A549 treated with Mapracorat at 1 μM for 4 hours (cell line): Measurements from ENCODE around the gene SLC2A10. TPM values are rescaled to one million over a fixed set of nuclear protein-coding genes. Genes with fewer than 3 reads are reported as not detected.

ENCODE experiments used
- total RNA-seq: library from RNA; stranded (reverse); fragments of 200-300 nt; extraction: Qiagen RNA extraction; gene quantifications from 5 replicates; pipeline ENCODE4 v1.2.3, GENCODE V29; 2022

The SLC2A10 gene
- total RNA-seq: not detected in 5 replicates

DNA sequence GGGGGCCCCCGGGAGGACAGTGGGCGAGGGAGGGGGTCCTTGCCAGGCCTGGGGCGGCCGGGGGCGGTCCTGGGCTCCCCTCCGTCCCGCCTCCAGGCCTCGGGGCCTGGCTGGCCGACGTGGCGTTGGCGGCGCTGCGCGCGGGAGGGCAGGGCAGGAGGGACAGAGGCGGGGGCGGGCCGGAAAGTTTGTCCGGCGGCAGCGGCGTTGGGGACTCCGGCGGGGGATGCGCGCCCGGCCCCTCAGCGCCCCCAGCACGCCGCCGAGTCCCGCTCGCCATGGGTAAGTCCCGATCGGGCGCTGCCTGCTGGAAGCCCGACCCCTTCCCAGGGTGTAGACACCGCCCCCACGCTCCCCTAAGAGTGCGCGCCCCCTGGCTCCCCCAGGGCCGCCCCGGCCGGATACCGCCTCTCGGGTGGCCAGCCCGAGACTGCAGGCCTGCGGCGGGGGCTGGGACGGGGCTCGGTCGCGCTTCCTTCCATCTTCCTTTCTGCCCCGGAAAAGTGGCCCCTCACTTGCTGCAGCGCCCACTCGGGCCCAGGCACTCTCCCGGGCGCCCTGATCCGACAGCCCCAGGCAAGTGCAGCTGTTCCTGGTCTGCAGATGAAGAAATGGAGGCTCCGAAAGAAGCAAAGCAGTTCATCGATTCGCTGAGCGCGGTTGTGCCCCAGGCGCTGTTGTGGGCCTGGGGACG, at the start of gene SLC2A10:
Gene SLC2A10 (plus strand): TSS at position 191 of the 694 bp plus-strand sequence. CDS start 88 bp downstream, at position 279.

DNA sequence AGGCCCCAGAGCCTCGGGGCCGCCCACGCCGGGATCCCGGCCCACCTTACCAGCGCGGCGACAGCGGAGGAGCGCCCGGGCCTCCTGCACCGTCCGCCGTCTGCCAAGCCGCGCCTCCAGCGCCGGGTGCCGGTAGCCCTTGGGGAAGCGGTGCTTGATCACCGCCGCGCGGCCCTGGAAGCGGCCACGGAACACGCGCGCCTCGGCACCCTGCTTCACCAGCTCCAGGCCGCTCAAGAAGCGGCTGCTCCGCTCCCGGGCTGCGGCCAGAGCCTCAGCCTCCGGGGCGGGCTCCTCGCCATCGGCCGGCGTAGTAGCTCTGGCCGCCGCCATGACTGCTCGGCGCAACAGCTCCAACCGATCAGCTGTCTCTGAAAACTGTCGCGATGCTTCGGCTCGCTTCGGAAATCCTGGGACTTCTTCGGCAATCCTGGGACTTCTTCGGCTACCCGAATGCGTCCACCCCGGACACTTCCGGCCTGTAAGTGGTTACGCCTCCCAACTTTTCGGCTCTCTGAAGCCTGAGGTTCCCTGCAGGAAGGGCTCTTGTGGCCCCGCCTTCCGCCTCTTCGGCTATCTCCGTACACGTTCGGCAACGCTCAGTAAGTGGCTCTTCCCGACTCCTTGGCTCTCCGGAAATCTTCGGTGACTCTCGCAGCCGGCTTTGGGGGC, 20.2 kb upstream of the SLC2A10 start, which contains the start of gene TP53RK:
Gene TP53RK (minus strand): TSS at position 363 of the 672 bp plus-strand sequence. CDS start 30 bp downstream, at position 333.

Other genes with a start within 250 kb of the SLC2A10 start
- not detected in 5 replicates for gene ZNF334, start 196.1 kb upstream of the SLC2A10 start, total RNA-seq
- not detected in 5 replicates for gene OCSTAMP, start 159.0 kb upstream of the SLC2A10 start, total RNA-seq
- not detected in 5 replicates for gene SLC13A3, start 58.2 kb upstream of the SLC2A10 start, total RNA-seq
- 12.3 to 14.5 TPM (median 12.8 TPM) in 5 replicates for gene TP53RK, start 20.2 kb upstream of the SLC2A10 start, total RNA-seq
- 1.7 to 2.6 TPM (median 2.3 TPM) in 5 replicates for gene EYA2, start 185.2 kb downstream of the SLC2A10 start, total RNA-seq